ENCODE results near the gene ZBTB9.

ZBTB9 gene

DNA sequence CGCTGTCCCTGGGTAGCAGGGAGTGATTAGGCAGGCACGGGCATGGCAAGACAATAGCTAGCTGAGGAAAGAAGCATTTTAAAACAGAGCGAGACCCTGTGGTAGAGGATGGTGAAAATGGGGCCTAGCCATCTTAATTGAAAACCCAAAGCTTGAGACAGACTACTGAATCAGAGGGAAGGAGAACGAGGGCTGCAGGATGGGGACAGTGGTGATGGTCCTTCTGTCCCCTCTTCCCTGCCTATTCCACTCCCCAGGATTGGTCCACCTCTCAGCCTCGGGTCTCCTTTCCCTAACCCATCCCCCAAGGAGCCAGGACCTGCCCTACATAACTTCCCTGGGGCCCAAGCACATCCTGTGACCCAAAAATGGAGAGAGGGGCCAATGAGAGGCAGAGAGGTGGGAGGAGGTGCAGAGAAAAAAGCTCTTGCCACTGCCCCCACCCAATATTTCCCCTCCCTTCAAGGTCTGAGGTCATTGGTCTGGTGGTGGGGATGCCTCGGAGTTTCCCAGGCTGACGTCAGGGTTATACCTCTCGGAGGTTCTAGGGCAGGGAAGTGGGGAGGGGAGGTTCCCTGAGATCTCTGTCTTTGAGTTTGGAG lies 35.6 kb upstream of the ZBTB9 start:
- Histone ChIP-seq H3K27me3 (peaks cover 4% of the 10 kb centered on the region; the same call in 1 of the 2 replicates), H3K36me3 (peaks cover 25% of the 10 kb centered on the region), H3K27ac (peak overlapping the region; percentile 86), H3K9me3 (no peaks in the 10 kb centered on the region), H3K4me1 (peaks cover 59% of the 10 kb centered on the region), H3K4me2 (peak overlapping the region; percentile 91), H4K20me1 (peaks cover 29% of the 10 kb centered on the region), H3K9ac (peak overlapping the region; percentile 70), H3K4me3 (peak overlapping the region; percentile 81)
- no peak for TF ChIP-seq Cebpa-rat (IDR thresholded peaks at IDR 0.05)

DNA sequence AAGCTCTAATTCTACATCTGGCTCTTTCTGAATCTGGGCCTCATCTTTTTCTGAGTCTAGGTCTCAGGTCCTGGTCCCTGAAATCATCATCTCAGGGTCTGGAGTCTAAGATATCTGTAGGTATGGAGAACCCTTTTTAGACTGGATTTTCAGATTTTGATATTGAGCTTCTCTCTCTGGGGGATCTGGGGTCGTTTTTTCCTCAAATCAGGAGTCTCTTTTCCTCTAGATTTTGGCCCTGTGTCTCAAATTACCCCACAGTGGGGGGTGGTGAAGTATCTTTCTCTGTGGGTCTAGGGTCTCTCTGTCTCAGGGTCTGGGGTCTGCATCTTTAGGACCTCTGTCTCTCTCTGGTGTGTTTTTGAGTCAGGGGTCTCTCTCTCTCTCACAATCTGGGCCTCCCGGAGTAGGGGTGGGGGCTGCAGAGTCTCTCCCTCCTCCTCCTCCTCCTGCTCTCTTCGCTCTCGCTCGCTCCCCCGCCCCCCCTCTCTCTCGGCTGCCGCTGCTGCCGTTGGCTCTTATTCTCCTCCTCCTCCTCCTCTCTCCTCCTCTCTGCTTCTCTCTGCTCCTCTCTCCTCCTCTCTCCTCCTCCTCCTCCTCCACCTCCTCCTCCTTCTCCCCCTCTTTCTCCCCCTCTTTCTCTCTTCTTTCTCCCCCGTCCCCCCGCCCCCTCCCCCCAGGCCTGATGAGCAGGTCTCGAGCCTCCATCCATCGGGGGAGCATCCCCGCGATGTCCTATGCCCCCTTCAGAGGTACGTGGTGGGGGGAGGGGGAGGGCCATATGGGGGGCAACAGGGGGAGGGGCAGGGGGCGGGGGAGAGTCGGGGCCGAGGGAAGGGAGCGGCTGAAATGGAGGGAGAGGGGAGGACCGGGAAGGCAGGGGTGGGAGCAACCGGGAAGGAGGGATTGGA lies 34.5 kb upstream of the ZBTB9 start, which contains the start of gene SYNGAP1:
TSS of gene SYNGAP1 (plus strand) at position 486 of the 911 bp plus-strand sequence. CDS start at position 686, 200 bp downstream.
- Histone ChIP-seq H3K9me3 (no peaks in the 10 kb centered on the region), H3K27me3 (peaks cover 4% of the 10 kb centered on the region; the same call in 1 of the 2 replicates), H3K36me3 (peaks cover 17% of the 10 kb centered on the region), H4K20me1 (peaks cover 26% of the 10 kb centered on the region), H3K4me1 (peaks cover 59% of the 10 kb centered on the region), H3K27ac (peak within 1 kb of the TSS; percentile 86), H3K4me3 (peak within 1 kb of the TSS; percentile 81; the same call in 1 of the 2 replicates), H3K4me2 (peak within 1 kb of the TSS; percentile 91), H3K9ac (peak within 1 kb of the TSS; percentile 67)
- no peak for TF ChIP-seq Cebpa-rat (IDR thresholded peaks at IDR 0.05)

DNA sequence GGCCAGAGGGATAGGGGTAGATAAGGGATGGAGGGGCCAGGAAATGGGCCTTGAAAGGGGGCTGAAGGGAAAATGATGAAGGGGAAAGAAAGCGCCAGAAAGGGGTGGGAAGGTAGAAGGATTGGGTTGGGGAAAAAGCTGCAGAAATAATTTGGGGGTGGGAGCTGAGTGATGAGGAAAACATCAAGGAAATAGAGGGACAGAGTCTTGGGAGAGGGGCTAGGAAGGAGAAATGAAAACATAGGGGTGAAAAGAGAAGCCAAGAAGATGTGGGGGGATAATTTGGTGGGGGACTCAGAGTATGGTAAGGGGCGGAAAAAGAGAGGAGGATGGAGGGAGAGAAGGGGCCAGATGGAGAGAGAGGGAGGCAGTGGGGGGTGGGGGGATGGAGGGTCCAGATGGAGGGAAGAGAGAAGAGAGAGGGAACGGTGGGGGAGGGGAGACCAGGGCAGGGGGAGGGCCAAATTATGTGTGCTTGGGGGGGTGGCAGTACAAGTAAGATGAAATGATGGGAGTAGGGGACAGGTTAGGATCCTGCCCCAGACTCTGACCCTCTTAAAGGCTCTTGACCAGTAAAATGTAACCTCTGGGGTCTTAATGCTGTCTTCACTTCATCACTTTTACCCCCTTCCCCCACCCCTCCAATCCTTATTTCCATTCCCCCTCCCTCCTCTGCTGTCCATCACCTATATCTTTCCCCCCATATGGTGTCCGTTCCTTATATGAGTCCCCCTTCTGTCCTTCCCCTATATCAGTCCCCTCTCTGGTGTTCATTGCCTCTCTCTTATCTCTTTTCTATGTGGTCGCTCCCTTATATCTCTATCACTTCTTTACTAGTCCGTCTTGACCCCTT lies 33.7 kb upstream of the ZBTB9 start:
- H3K36me3 ChIP-seq: peaks cover 8% of the 10 kb centered on the region
- peaks cover 17% of the 10 kb centered on the region for H4K20me1 ChIP-seq
- no peak overlapping the region for H3K27ac ChIP-seq
- H3K9ac ChIP-seq: no peak overlapping the region
- H3K27me3 ChIP-seq: peaks cover 4% of the 10 kb centered on the region; the same call in 1 of the 2 replicates
- peaks cover 54% of the 10 kb centered on the region for H3K4me1 ChIP-seq
- no peak overlapping the region for H3K4me3 ChIP-seq
- peak overlapping the region; percentile 45; the same call in 1 of the 2 replicates for H3K4me2 ChIP-seq
- H3K9me3 ChIP-seq: no peaks in the 10 kb centered on the region
- no peak for TF ChIP-seq Cebpa-rat (IDR thresholded peaks at IDR 0.05)

DNA sequence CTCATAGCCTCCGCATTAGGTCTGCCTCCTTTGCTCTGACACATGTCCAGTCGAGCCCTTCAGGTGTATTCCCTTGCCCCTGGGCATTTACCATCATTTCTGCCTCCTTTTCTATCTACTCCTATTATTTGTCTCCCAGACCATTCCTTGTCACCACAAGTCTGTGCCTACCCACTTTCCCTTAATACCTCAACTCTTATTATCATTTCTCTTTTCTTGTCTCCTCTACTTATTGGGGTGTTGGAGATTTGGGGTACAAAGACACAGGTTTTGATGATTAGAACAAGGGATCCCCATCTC lies 33.1 kb upstream of the ZBTB9 start:
- Histone ChIP-seq H4K20me1 (peaks cover 12% of the 10 kb centered on the region), H3K36me3 (peaks cover 2% of the 10 kb centered on the region), H3K9me3 (no peaks in the 10 kb centered on the region), H3K4me1 (peaks cover 48% of the 10 kb centered on the region), H3K27me3 (peaks cover 4% of the 10 kb centered on the region; the same call in 1 of the 2 replicates), H3K4me3 (no peak overlapping the region), H3K27ac (no peak overlapping the region), H3K4me2 (peak overlapping the region; percentile 19; the same call in 1 of the 2 replicates), H3K9ac (no peak overlapping the region)
- TF ChIP-seq Cebpa-rat (IDR thresholded peaks at IDR 0.05): no peak

DNA sequence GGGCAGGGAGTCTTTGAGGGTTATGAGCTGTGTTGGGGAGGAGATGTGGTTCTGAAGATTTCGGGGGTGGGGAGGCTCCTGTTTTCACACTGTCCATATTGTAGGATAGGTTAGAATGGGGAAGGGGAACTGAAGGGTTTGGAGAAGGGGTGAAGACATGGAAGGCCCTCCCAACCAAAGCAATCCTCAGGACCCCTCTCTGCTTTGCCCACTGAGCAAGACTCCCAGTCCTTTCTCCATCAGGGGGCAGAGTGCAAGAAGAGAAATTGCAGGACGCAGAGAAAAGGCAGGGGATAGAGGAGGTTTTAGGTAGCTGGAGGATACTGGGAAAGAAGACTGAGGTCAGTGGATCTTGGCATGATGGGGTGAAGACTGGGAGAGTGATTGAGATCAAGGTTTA lies 30.6 kb upstream of the ZBTB9 start:
- H3K4me2 ChIP-seq: peak overlapping the region; percentile 87; the same call in 1 of the 2 replicates
- H3K9ac ChIP-seq: no peak overlapping the region
- H3K4me3 ChIP-seq: no peak overlapping the region
- H3K27me3 ChIP-seq: peaks cover 4% of the 10 kb centered on the region; the same call in 1 of the 2 replicates
- H3K9me3 ChIP-seq: no peaks in the 10 kb centered on the region
- TF ChIP-seq Cebpa-rat (IDR thresholded peaks at IDR 0.05): no peak
- H3K36me3 ChIP-seq: no peaks in the 10 kb centered on the region; the same call in 1 of the 2 replicates
- no peaks in the 10 kb centered on the region for H4K20me1 ChIP-seq
- no peak overlapping the region for H3K27ac ChIP-seq
- H3K4me1 ChIP-seq: peaks cover 46% of the 10 kb centered on the region

DNA sequence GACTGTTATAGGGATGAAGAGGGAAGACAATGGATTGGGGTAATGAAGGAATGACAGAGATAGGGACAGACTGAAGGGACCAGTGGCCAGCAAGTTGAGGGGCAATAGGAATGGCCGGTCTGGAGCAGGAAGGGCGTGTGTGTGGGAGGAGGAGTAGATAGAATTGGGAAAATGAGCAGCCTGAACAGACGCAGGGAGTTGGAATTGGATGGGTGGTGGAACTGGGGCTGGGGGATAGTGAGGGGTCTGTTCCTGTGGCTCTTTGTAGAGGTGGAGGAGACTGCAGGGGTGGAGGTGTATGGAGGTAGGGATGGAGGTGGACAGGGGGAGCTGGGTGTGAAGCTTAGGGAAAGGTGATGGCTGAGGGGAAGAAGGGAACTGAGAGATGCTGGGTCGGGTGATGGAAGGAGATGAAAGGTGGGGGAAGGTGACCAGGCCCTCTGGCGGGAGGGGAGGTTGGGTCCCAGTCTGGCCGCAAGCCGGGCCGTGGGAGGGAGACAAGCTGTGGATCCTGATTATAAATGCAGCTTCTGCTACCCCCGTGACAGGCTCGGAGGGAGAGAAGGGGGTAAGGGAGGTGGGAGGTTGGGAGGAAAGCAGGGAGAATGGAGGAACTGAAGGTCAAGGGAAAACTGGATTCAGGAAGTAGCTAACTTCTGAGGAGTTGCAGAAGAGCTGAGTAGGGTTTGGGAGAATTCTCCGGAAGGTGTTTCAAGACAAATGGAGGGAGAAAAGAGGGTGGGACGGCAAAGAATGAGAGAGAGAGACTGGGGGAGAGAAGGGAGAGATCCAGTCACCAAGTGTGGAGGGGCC lies 29.3 kb upstream of the ZBTB9 start:
- Histone ChIP-seq H3K9ac (peak overlapping the region; percentile 82), H3K27me3 (peaks cover 4% of the 10 kb centered on the region; the same call in 1 of the 2 replicates), H3K9me3 (no peaks in the 10 kb centered on the region), H3K4me1 (peaks cover 48% of the 10 kb centered on the region), H3K4me2 (peak overlapping the region; percentile 87), H3K4me3 (peak overlapping the region; percentile 69), H3K36me3 (no peaks in the 10 kb centered on the region; the same call in 1 of the 2 replicates), H4K20me1 (peaks cover under 1% of the 10 kb centered on the region; the same call in 1 of the 2 replicates), H3K27ac (peak overlapping the region; percentile 77)
- no peak for TF ChIP-seq Cebpa-rat (IDR thresholded peaks at IDR 0.05)

DNA sequence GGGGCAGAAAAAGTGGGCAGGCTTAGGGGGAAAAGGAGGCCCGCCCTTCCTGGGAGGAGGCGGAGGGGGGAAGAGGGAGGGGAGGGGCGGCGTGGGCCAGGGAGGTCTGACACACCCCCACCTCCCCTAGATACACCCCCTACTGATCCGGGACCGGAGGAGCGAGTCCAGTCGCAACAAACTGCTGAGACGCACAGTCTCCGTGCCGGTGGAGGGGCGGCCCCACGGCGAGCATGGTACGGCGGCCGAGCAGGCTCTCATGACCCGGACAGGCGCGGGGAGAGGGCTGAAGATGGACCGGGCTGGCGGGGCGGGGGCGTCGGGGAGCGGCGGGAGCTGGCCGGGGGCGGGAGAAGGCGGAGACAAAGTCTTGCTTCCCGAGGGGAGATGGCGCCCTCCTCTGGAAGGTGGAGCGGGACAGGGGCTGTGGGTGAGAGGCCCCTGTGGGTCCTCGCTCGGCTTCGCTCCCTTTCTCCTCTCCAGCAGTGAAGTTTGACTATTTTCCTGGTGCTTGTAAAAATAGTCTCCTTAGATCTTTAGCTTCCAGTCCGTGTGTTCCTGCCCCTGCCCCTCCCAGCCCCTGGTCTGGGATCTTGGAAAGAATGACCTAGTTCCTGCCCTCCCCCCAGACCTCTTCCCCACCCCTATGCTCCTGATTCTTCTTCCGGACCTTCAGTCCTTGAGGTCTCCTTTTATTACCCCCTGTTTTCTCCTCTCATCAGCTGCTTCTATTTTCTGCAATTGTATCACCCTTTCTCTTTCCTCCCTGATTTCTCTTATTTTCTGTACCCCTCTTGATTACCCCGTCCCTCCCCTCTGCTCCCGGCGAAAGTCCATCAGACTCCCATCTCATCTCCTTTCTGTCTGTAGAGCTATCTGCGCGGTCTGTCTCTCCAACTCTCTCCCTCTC lies 28.5 kb upstream of the ZBTB9 start:
- Histone ChIP-seq H4K20me1 (peaks cover 7% of the 10 kb centered on the region; the same call in 1 of the 2 replicates), H3K27ac (peak overlapping the region; percentile 77), H3K9ac (peak overlapping the region; percentile 82), H3K4me3 (peak overlapping the region; percentile 69), H3K36me3 (no peaks in the 10 kb centered on the region; the same call in 1 of the 2 replicates), H3K4me1 (peaks cover 56% of the 10 kb centered on the region), H3K9me3 (no peaks in the 10 kb centered on the region), H3K27me3 (peaks cover 4% of the 10 kb centered on the region; the same call in 1 of the 2 replicates), H3K4me2 (peak overlapping the region; percentile 87)
- TF ChIP-seq Cebpa-rat (IDR thresholded peaks at IDR 0.05): no peak
